GM13977 (cell line): Measurements from ENCODE around the gene GPX4.

Experiments
- DNase-seq: peaks from one replicate; pipeline ENCODE4 v3.0.0; 2012; ENCODE audit warnings: low spot score
- in situ Hi-C: fragments of 300-500 bp; cut with MboI; formaldehyde crosslinking; loops from one replicate; pipeline ENCODE4 v1.12.0; 2022; ENCODE audit warnings: low sequenced_read_pairs, low pct_unique_long_range_greater_than_20kb, mixed read lengths, inconsistent platforms; ENCODE audit not compliant: unreplicated experiment
- TF ChIP-seq, protein P1 (sequence below): IDR thresholded peaks from 2 replicates; pipeline ENCODE4 v1.5.1; 2012; ENCODE audit warnings: mild to moderate bottlenecking, control low read depth; ENCODE audit not compliant: insufficient read depth; ENCODE audit errors: extremely low read depth, missing control alignments

GPX4 gene

GRCh38 chr19:1085676-1086442 lies 17.9 kb upstream of the GPX4 start:
- no peak for DNase-seq
- in situ Hi-C loops: no loop called here
- TF ChIP-seq, protein P1, sequence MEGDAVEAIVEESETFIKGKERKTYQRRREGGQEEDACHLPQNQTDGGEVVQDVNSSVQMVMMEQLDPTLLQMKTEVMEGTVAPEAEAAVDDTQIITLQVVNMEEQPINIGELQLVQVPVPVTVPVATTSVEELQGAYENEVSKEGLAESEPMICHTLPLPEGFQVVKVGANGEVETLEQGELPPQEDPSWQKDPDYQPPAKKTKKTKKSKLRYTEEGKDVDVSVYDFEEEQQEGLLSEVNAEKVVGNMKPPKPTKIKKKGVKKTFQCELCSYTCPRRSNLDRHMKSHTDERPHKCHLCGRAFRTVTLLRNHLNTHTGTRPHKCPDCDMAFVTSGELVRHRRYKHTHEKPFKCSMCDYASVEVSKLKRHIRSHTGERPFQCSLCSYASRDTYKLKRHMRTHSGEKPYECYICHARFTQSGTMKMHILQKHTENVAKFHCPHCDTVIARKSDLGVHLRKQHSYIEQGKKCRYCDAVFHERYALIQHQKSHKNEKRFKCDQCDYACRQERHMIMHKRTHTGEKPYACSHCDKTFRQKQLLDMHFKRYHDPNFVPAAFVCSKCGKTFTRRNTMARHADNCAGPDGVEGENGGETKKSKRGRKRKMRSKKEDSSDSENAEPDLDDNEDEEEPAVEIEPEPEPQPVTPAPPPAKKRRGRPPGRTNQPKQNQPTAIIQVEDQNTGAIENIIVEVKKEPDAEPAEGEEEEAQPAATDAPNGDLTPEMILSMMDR: no peak

GRCh38 chr19:1086613-1087012 lies 17.2 kb upstream of the GPX4 start:
- DNase-seq: no peak
- TF ChIP-seq, protein P1: no peak
- in situ Hi-C loops: no loop called here

DNA sequence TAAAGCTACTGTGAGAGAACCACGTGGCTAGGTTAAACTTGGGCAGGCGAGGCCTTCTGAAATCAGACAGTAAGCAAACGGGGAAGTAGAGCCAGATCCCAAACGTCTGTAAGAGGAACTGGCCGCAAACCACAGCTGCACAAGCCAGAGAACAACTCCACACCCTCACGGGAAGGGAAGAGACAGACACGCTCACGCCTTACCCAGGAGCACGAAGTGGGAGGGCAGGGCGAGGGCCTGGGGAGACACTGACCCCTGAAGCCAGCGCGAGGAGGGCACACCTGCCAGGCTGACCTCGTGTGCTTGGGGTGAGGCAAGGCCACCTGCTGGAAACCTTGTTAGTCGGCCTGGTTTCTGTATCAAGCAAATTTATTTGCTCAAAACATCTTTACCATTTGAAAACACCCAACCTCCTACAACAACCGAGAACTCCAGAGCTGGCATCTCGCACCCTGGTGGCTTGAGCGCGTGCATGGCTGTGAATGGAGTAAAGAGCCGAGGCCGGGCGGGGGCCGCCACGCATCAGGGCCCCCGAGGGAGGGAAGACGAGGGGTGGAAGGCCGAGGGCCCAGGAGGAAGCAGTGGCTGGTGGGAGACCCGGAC lies 15.9 kb upstream of the GPX4 start:
- DNase-seq: no peak
- in situ Hi-C loops: no loop called here
- TF ChIP-seq, protein P1: no peak

DNA sequence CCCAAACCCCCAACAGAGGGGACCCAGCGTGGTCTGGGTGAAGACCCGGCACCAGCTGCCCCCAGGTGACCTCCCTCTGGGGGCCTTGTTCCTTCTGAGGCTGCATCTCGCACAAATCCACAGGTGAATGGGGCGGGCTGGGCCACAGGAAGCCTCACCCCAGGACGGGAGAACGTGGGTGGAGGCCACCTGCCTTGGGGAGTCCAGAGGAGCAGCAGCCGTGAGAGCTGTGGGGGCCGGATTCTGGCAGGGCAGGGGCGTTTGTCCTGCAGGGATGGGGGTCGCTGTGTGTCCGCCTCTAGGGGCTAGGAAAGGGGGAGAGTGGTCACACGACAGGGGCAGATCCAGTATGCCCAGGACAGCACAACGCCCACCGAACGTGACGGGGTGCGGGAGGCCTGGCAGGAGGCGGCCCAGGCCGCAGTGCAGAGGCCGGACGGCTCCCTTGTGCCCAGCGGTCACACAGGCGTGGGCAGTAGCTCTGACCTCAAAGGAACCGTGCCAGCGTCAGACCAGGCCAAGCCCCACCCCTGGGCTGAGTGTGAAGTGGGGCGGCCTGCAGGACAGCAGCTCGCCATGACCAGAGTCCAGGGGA lies 15.3 kb upstream of the GPX4 start:
- no peak for DNase-seq
- in situ Hi-C loops: no loop called here
- TF ChIP-seq, protein P1: no peak

- DNase-seq: no peak
- in situ Hi-C loops: no loop called here
- TF ChIP-seq, protein P1: no peak
These were observed 14.5 kb upstream of the GPX4 start for GRCh38 chr19:1089126-1089771.

DNA sequence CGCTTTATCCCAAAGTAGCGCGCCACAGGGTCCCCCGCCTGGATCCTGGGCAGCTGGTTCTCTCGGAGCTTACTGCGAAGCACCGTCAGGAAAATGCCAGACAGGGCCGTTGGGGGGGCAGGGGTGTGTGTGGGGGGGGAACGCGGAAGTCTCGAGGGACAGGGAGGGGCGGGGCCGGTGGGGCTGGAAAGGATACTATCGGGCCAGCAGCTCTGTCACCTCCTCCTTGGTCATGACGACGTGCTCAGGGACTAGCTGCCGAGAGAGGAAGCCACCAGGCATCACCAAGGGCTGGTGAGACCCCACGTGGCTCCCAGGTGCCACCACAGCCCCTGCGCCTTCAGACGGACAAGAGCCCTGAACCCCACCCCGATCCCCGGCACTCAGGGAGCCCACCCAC lies 13.9 kb upstream of the GPX4 start:
- TF ChIP-seq, protein P1: no peak
- in situ Hi-C loops: no loop called here
- no peak for DNase-seq
